ENCODE measurements around the gene ANKRD44. TPM values are rescaled to one million over a fixed set of nuclear protein-coding genes. Genes with fewer than 3 reads are reported as not detected.

Gene ANKRD44
- total and polyA plus RNA-seq, 2 of the 8 experiments (the other 6 are each of a cell fraction or from before 2014, with no cell fraction given) = 1.2 to 1.3 TPM

DNA sequence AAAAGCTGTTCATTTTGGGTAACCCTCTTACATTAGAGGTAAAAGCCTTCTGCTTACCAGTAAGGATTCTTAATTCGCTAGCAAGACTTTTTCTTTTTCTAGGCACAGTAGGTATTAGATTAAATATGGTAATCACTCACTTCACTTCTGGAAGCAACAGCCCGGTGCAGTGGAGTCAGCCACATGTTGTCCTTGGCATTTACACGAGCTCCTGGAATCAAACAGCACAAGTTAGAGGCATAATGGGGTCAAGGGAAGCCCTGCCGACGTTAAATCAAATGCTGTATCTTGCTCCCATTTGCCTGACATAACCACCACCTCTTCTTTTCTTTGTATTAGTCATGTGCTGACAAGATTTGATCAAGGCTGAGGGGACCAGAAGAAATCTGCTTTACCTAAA is 174.1 kb downstream of the ANKRD44 start (continued):
- no peak for TF ChIP-seq RXRA (IDR thresholded peaks at IDR 0.05; ENCODE audit: insufficient read depth, low read depth, low read length)
- TF ChIP-seq NRF1 (IDR thresholded peaks at IDR 0.05; ENCODE audit: low read depth, low read length) = no peak
- no peak for TF ChIP-seq GABPA (IDR thresholded peaks at IDR 0.05; ENCODE audit: borderline replicate concordance, insufficient read depth, low read length)
- no peak for TF ChIP-seq CREB1 (IDR thresholded peaks at IDR 0.05)
- TF ChIP-seq CHD1 (IDR thresholded peaks at IDR 0.05; ENCODE audit: low read depth, low read length) = no peak

All from H1 (cell line).